Measurements from ENCODE around the gene NCOA7.

Gene NCOA7

GRCh38 chr6:125868252-125868651, 77.5 kb downstream of the NCOA7 start:
- Histone ChIP-seq H3K36me3 (ENCODE audit: insufficient read depth, low read depth, low read length) (no peaks in the 10 kb centered on the region), H3K9me3 (ENCODE audit: insufficient read depth, low read depth, low read length) (no peaks in the 10 kb centered on the region), H3K4me3 (ENCODE audit: low read length) (no peak overlapping the region), H3K27ac (ENCODE audit: low read length) (no peak overlapping the region), H3K27me3 (ENCODE audit: insufficient read depth, low read length) (no peaks in the 10 kb centered on the region), H3K9ac (ENCODE audit: low read depth, low read length) (no peak overlapping the region), H3K4me1 (ENCODE audit: insufficient read depth, low read length) (peaks cover 16% of the 10 kb centered on the region)

GRCh38 chr6:125868678-125869395, 78.1 kb downstream of the NCOA7 start:
- Histone ChIP-seq H3K27me3 (ENCODE audit: insufficient read depth, low read length) (no peaks in the 10 kb centered on the region), H3K4me3 (ENCODE audit: low read length) (no peak overlapping the region), H3K36me3 (ENCODE audit: insufficient read depth, low read depth, low read length) (no peaks in the 10 kb centered on the region), H3K9me3 (ENCODE audit: insufficient read depth, low read depth, low read length) (no peaks in the 10 kb centered on the region), H3K4me1 (ENCODE audit: insufficient read depth, low read length) (peaks cover 16% of the 10 kb centered on the region), H3K27ac (ENCODE audit: low read length) (no peak overlapping the region), H3K9ac (ENCODE audit: low read depth, low read length) (no peak overlapping the region)

- no peak overlapping the region for H3K4me3 ChIP-seq (ENCODE audit: low read length)
- H3K9ac ChIP-seq (ENCODE audit: low read depth, low read length): no peak overlapping the region
- H3K36me3 ChIP-seq (ENCODE audit: insufficient read depth, low read depth, low read length): no peaks in the 10 kb centered on the region
- peaks cover 16% of the 10 kb centered on the region for H3K4me1 ChIP-seq (ENCODE audit: insufficient read depth, low read length)
- no peaks in the 10 kb centered on the region for H3K27me3 ChIP-seq (ENCODE audit: insufficient read depth, low read length)
- H3K9me3 ChIP-seq (ENCODE audit: insufficient read depth, low read depth, low read length): no peaks in the 10 kb centered on the region
- no peak overlapping the region for H3K27ac ChIP-seq (ENCODE audit: low read length)
Observed at GRCh38 chr6:125869427-125869826, 78.7 kb downstream of the NCOA7 start.

- Histone ChIP-seq H3K27me3 (ENCODE audit: insufficient read depth, low read length) (no peaks in the 10 kb centered on the region), H3K4me1 (ENCODE audit: insufficient read depth, low read length) (peaks cover 16% of the 10 kb centered on the region), H3K36me3 (ENCODE audit: insufficient read depth, low read depth, low read length) (no peaks in the 10 kb centered on the region), H3K9ac (ENCODE audit: low read depth, low read length) (no peak overlapping the region), H3K9me3 (ENCODE audit: insufficient read depth, low read depth, low read length) (no peaks in the 10 kb centered on the region), H3K27ac (ENCODE audit: low read length) (no peak overlapping the region), H3K4me3 (ENCODE audit: low read length) (no peak overlapping the region)
Observed at GRCh38 chr6:125871365-125871764, 80.6 kb downstream of the NCOA7 start.

GRCh38 chr6:125872259-125872921, 81.6 kb downstream of the NCOA7 start:
- Histone ChIP-seq H3K27me3 (ENCODE audit: insufficient read depth, low read length) (no peaks in the 10 kb centered on the region), H3K9ac (ENCODE audit: low read depth, low read length) (no peak overlapping the region), H3K36me3 (ENCODE audit: insufficient read depth, low read depth, low read length) (no peaks in the 10 kb centered on the region), H3K9me3 (ENCODE audit: insufficient read depth, low read depth, low read length) (no peaks in the 10 kb centered on the region), H3K4me3 (ENCODE audit: low read length) (no peak overlapping the region), H3K4me1 (ENCODE audit: insufficient read depth, low read length) (peaks cover 12% of the 10 kb centered on the region), H3K27ac (ENCODE audit: low read length) (no peak overlapping the region)

- H3K27ac ChIP-seq (ENCODE audit: low read length): no peak overlapping the region
- H3K4me3 ChIP-seq (ENCODE audit: low read length): no peak overlapping the region
- no peaks in the 10 kb centered on the region for H3K9me3 ChIP-seq (ENCODE audit: insufficient read depth, low read depth, low read length)
- peaks cover 14% of the 10 kb centered on the region for H3K36me3 ChIP-seq (ENCODE audit: insufficient read depth, low read depth, low read length)
- H3K4me1 ChIP-seq (ENCODE audit: insufficient read depth, low read length): no peaks in the 10 kb centered on the region
- H3K27me3 ChIP-seq (ENCODE audit: insufficient read depth, low read length): no peaks in the 10 kb centered on the region
- H3K9ac ChIP-seq (ENCODE audit: low read depth, low read length): no peak overlapping the region
Observed at GRCh38 chr6:125882243-125882642, 91.5 kb downstream of the NCOA7 start.

GRCh38 chr6:125884634-125885371, 94.0 kb downstream of the NCOA7 start:
- Histone ChIP-seq H3K4me1 (ENCODE audit: insufficient read depth, low read length) (no peaks in the 10 kb centered on the region), H3K27ac (ENCODE audit: low read length) (no peak overlapping the region), H3K36me3 (ENCODE audit: insufficient read depth, low read depth, low read length) (peaks cover 19% of the 10 kb centered on the region), H3K9ac (ENCODE audit: low read depth, low read length) (no peak overlapping the region), H3K27me3 (ENCODE audit: insufficient read depth, low read length) (no peaks in the 10 kb centered on the region), H3K9me3 (ENCODE audit: insufficient read depth, low read depth, low read length) (no peaks in the 10 kb centered on the region), H3K4me3 (ENCODE audit: low read length) (no peak overlapping the region)

GRCh38 chr6:125886021-125886420, 95.3 kb downstream of the NCOA7 start:
- Histone ChIP-seq H3K36me3 (ENCODE audit: insufficient read depth, low read depth, low read length) (peaks cover 16% of the 10 kb centered on the region), H3K4me1 (ENCODE audit: insufficient read depth, low read length) (no peaks in the 10 kb centered on the region), H3K4me3 (ENCODE audit: low read length) (no peak overlapping the region)

GRCh38 chr6:125886914-125887313, 96.2 kb downstream of the NCOA7 start:
- H3K36me3 ChIP-seq (ENCODE audit: insufficient read depth, low read depth, low read length): peaks cover 13% of the 10 kb centered on the region
- no peak overlapping the region for H3K4me3 ChIP-seq (ENCODE audit: low read length)
- no peak overlapping the region for H3K27ac ChIP-seq (ENCODE audit: low read length)
- H3K9ac ChIP-seq (ENCODE audit: low read depth, low read length): no peak overlapping the region
- H3K9me3 ChIP-seq (ENCODE audit: insufficient read depth, low read depth, low read length): no peaks in the 10 kb centered on the region
- no peaks in the 10 kb centered on the region for H3K27me3 ChIP-seq (ENCODE audit: insufficient read depth, low read length)
- no peaks in the 10 kb centered on the region for H3K4me1 ChIP-seq (ENCODE audit: insufficient read depth, low read length)

More at GRCh38 chr6:125886021-125886420, 95.3 kb downstream of the NCOA7 start:
- Histone ChIP-seq H3K27me3 (ENCODE audit: insufficient read depth, low read length) (no peaks in the 10 kb centered on the region), H3K27ac (ENCODE audit: low read length) (no peak overlapping the region), H3K9ac (ENCODE audit: low read depth, low read length) (no peak overlapping the region), H3K9me3 (ENCODE audit: insufficient read depth, low read depth, low read length) (no peaks in the 10 kb centered on the region)

GRCh38 chr6:125887372-125887771, 96.6 kb downstream of the NCOA7 start:
- Histone ChIP-seq H3K27me3 (ENCODE audit: insufficient read depth, low read length) (no peaks in the 10 kb centered on the region), H3K36me3 (ENCODE audit: insufficient read depth, low read depth, low read length) (peaks cover 10% of the 10 kb centered on the region), H3K27ac (ENCODE audit: low read length) (no peak overlapping the region)

GRCh38 chr6:125888989-125889656, 98.4 kb downstream of the NCOA7 start:
- H3K9me3 ChIP-seq (ENCODE audit: insufficient read depth, low read depth, low read length): no peaks in the 10 kb centered on the region
- no peak overlapping the region for H3K4me3 ChIP-seq (ENCODE audit: low read length)
- peaks cover 7% of the 10 kb centered on the region; the same call in 1 of the 2 replicates for H3K36me3 ChIP-seq (ENCODE audit: insufficient read depth, low read depth, low read length)
- H3K4me1 ChIP-seq (ENCODE audit: insufficient read depth, low read length): no peaks in the 10 kb centered on the region
- H3K9ac ChIP-seq (ENCODE audit: low read depth, low read length): no peak overlapping the region
- no peaks in the 10 kb centered on the region for H3K27me3 ChIP-seq (ENCODE audit: insufficient read depth, low read length)
- H3K27ac ChIP-seq (ENCODE audit: low read length): peak overlapping the region; percentile 12

More at GRCh38 chr6:125887372-125887771, 96.6 kb downstream of the NCOA7 start:
- Histone ChIP-seq H3K4me3 (ENCODE audit: low read length) (no peak overlapping the region), H3K4me1 (ENCODE audit: insufficient read depth, low read length) (no peaks in the 10 kb centered on the region), H3K9me3 (ENCODE audit: insufficient read depth, low read depth, low read length) (no peaks in the 10 kb centered on the region), H3K9ac (ENCODE audit: low read depth, low read length) (no peak overlapping the region)
